ENCODE measurements around the gene LUC7L. TPM values are rescaled to one million over a fixed set of nuclear protein-coding genes. Genes with fewer than 3 reads are reported as not detected.
A peak's percentile ranks its signal among the peaks of the same experiment; 100 is the strongest.
"Not testable (repeated sequence)": the region's sequence is repeated elsewhere in the genome, so short reads cannot be mapped to it uniquely, and the experiment has no call there.

LUC7L gene
- total RNA-seq, 6 experiments from 2014 or later: 35.8 to 47.5 (median 41.7) TPM

DNA sequence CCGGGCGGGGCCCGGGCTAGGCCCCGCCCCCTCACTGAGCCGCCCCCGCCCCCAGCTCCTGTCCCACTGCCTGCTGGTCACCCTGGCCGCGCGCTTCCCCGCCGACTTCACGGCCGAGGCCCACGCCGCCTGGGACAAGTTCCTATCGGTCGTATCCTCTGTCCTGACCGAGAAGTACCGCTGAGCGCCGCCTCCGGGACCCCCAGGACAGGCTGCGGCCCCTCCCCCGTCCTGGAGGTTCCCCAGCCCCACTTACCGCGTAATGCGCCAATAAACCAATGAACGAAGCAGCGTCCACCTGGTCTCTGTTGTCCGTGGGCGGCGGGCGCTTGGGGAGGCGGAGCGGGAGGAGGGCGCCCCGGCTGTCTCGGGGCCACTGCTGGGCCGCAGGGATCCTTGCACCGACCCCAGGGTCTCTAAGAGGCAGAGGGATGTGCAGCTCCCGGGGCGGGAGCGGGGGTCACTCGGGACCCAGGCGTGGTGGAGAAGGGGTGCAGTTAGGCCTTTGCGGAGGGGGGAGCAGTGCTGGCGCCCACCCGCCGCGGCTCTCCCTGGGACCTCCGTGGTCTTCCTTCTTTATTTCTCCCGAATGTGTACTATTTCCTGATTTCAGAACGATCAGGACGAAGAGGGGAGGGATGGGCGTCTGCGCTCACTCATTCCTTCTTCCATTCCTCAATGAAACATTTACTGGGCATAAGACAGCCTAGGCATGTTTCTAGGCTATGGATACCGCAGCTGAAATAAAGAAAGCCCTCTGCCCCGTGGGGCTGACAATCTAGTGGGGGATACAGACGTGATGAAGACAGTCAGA lies 74.8 kb downstream of the LUC7L start:
- no peak for DNase-seq
- TF ChIP-seq, protein P1, sequence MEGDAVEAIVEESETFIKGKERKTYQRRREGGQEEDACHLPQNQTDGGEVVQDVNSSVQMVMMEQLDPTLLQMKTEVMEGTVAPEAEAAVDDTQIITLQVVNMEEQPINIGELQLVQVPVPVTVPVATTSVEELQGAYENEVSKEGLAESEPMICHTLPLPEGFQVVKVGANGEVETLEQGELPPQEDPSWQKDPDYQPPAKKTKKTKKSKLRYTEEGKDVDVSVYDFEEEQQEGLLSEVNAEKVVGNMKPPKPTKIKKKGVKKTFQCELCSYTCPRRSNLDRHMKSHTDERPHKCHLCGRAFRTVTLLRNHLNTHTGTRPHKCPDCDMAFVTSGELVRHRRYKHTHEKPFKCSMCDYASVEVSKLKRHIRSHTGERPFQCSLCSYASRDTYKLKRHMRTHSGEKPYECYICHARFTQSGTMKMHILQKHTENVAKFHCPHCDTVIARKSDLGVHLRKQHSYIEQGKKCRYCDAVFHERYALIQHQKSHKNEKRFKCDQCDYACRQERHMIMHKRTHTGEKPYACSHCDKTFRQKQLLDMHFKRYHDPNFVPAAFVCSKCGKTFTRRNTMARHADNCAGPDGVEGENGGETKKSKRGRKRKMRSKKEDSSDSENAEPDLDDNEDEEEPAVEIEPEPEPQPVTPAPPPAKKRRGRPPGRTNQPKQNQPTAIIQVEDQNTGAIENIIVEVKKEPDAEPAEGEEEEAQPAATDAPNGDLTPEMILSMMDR (IDR thresholded peaks at IDR 0.05): no peak
- Mint-ChIP-seq H3K27ac (no peak overlapping the region), H3K27me3 (ENCODE audit: insufficient read depth) (peaks cover 15% of the 10 kb centered on the region), H3K4me1 (ENCODE audit: low read depth) (peaks cover 12% of the 10 kb centered on the region), H3K9me3 (no peaks in the 10 kb centered on the region), H3K4me3 (peak overlapping the region; percentile 68), H3K36me3 (ENCODE audit: low read depth) (peaks cover 5% of the 10 kb centered on the region; the same call in 1 of the 2 replicates)

- H3K4me1 Mint-ChIP-seq (ENCODE audit: low read depth): peaks cover 19% of the 10 kb centered on the region
Observed at GRCh38 chr16:153550-154216, 75.6 kb downstream of the LUC7L start.

GRCh38 chr16:153129-153521 lies 76.1 kb downstream of the LUC7L start:
- H3K36me3 Mint-ChIP-seq (ENCODE audit: low read depth); H3K27ac Mint-ChIP-seq; H3K4me3 Mint-ChIP-seq; DNase-seq; H3K9me3 Mint-ChIP-seq: not testable (repeated sequence)
- Mint-ChIP-seq H3K4me1 (ENCODE audit: low read depth) (peaks cover 25% of the 10 kb centered on the region), H3K27me3 (ENCODE audit: insufficient read depth) (peaks cover 14% of the 10 kb centered on the region)

More at GRCh38 chr16:153550-154216, 75.6 kb downstream of the LUC7L start:
- H3K27ac Mint-ChIP-seq; DNase-seq; H3K36me3 Mint-ChIP-seq (ENCODE audit: low read depth); H3K4me3 Mint-ChIP-seq; H3K9me3 Mint-ChIP-seq: not testable (repeated sequence)
- H3K27me3 Mint-ChIP-seq (ENCODE audit: insufficient read depth): peaks cover 14% of the 10 kb centered on the region

- TF ChIP-seq, protein P1 (IDR thresholded peaks at IDR 0.05): no peak
Observed at GRCh38 chr16:152141-153128, 76.8 kb downstream of the LUC7L start, which contains the start of gene HBZ. Gene HBZ (plus strand): TSS chr16:152644. CDS start chr16:152910, 266 bp downstream.

DNA sequence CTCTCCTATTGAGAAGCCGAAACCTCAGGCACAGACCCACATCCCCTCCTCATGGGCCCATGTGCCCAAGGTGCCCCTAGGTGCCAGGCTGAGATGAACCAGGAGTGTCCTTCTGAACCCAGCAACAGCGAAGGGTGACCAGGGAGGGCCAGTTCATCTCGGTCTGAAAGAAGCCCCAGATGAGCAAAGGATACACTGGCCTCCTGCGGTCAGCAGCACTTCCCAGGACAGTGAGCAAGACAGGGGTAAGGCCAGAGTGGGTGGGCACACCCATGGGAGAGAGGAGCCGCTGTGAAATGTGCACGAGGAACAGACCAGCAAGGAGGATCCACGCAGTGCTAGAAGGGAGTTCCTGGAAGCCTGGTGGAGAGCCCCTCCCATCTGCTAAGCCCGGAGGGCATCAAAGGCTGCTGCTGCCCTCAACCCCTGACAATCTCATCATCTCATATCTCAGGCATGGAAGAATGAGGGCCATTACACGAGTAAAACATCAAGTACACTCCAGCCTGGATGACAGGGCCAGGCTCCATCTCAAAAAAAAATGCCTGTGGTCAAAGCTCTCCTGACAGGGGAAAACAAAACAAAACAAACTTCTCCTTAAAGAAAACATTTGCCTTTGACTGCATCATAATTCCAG lies 80.1 kb downstream of the LUC7L start:
- Mint-ChIP-seq H3K9me3 (no peaks in the 10 kb centered on the region), H3K27ac (peak overlapping the region; percentile 63), H3K27me3 (ENCODE audit: insufficient read depth) (peaks cover 15% of the 10 kb centered on the region), H3K4me1 (ENCODE audit: low read depth) (peaks cover 17% of the 10 kb centered on the region), H3K4me3 (peak overlapping the region; percentile 58; the same call in 1 of the 2 replicates), H3K36me3 (ENCODE audit: low read depth) (no peaks in the 10 kb centered on the region)
- DNase-seq: peak; percentile 74
- TF ChIP-seq, protein P1 (IDR thresholded peaks at IDR 0.05): no peak

More at GRCh38 chr16:152141-153128, 76.8 kb downstream of the LUC7L start, which contains the start of gene HBZ:
- no peak for DNase-seq
- Mint-ChIP-seq H3K9me3 (no peaks in the 10 kb centered on the region), H3K4me1 (ENCODE audit: low read depth) (peaks cover 25% of the 10 kb centered on the region), H3K27ac (no peak within 1 kb of the TSS), H3K27me3 (ENCODE audit: insufficient read depth) (peaks cover 14% of the 10 kb centered on the region), H3K4me3 (no peak within 1 kb of the TSS), H3K36me3 (ENCODE audit: low read depth) (peaks cover 5% of the 10 kb centered on the region; the same call in 1 of the 2 replicates)

Data from HFFc6 (cell line).